ENCODE results near the gene USP36. TPM values are rescaled to one million over a fixed set of nuclear protein-coding genes. Genes with fewer than 3 reads are reported as not detected.

The USP36 gene
- total RNA-seq, 1 donor from 2014 or later, result 21.6 TPM

DNA sequence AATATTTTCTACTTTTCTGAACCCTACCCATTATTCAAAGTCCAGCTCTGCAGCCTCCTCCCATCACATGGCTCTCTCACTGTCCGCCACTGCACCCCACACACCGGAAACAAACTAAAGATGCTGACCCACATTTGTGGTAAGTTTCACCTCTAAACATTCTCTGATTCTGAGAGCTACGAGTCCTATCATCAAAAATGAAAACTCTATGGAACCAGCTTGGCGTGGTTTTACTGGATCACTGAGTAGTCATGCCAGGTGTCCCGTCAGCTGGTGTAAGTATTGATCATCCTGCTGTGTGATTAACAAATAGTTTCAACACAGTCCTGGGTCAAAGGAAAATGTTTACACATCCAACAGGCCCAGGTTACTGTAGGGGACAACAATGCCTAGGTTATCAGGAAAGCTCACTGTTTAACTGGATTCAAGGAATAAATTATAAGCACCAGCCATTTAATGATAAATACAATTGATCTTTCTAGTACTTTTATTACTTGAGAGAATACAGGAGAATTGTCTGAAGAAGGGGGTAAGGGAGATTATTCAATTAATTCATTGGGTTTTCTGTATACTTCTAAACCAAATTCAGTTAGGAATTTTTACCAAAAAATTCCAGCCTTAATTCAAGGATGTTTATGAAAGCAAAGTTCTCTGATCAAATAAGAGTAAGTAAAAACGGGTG, 92.4 kb downstream of the USP36 start:
- no peak for FAIRE-seq
- no peaks in the 10 kb centered on the region for H3K27me3 ChIP-seq (ENCODE audit: control insufficient read depth, insufficient read depth, low read length)
- TF ChIP-seq, protein P1, sequence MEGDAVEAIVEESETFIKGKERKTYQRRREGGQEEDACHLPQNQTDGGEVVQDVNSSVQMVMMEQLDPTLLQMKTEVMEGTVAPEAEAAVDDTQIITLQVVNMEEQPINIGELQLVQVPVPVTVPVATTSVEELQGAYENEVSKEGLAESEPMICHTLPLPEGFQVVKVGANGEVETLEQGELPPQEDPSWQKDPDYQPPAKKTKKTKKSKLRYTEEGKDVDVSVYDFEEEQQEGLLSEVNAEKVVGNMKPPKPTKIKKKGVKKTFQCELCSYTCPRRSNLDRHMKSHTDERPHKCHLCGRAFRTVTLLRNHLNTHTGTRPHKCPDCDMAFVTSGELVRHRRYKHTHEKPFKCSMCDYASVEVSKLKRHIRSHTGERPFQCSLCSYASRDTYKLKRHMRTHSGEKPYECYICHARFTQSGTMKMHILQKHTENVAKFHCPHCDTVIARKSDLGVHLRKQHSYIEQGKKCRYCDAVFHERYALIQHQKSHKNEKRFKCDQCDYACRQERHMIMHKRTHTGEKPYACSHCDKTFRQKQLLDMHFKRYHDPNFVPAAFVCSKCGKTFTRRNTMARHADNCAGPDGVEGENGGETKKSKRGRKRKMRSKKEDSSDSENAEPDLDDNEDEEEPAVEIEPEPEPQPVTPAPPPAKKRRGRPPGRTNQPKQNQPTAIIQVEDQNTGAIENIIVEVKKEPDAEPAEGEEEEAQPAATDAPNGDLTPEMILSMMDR (IDR thresholded peaks at IDR 0.05; ENCODE audit: insufficient read depth, low read length, severe bottlenecking), result no peak
- H3K36me3 ChIP-seq (ENCODE audit: control insufficient read depth, insufficient read depth, low read length), result no peaks in the 10 kb centered on the region
- DNase-seq (ENCODE audit: low read depth), result peak; percentile 57
- no peak overlapping the region for H3K4me3 ChIP-seq (ENCODE audit: low read depth, low read length)

DNA sequence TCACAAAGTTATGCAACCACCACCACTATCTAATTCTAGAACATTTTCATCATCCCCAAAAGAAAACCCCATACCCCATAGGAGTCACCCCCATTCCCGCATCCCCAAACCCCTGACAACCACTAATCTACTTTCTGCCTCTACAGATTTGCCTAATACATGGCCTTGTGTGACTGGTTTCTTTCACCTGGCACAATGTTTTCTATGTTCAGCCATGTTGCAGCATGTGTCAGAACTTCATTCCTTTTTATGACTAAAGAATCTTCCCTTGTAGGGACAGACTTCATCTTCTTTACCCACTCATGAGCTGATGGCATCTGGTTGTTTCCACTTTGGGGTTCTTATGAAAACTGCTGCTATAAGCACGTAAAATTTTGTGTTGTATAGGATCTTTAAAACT, 93.1 kb downstream of the USP36 start:
- no peak overlapping the region for H3K4me3 ChIP-seq (ENCODE audit: low read depth, low read length)
- FAIRE-seq (no peak), DNase-seq (ENCODE audit: low read depth) (peak; percentile 78)
- no peaks in the 10 kb centered on the region for H3K27me3 ChIP-seq (ENCODE audit: control insufficient read depth, insufficient read depth, low read length)
- TF ChIP-seq, protein P1 (IDR thresholded peaks at IDR 0.05; ENCODE audit: insufficient read depth, low read length, severe bottlenecking), result no peak
- H3K36me3 ChIP-seq (ENCODE audit: control insufficient read depth, insufficient read depth, low read length), result no peaks in the 10 kb centered on the region

DNA sequence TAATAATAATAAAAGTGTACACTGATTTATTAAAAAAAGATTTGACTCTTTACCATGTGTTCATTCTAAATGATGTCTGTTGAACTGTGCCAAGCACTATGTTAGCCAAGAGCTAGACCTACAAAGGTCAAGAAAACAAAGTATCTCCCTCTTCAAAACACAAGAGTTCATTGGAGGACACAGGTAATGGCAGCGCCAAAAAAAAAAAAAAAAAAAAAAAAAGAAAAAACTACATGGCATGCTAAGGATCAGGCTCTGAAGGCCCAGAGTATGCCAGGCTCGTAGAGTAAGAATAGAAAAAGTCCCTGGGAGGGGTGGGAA, 93.7 kb downstream of the USP36 start:
- TF ChIP-seq, protein P1 (IDR thresholded peaks at IDR 0.05; ENCODE audit: insufficient read depth, low read length, severe bottlenecking), result no peak
- FAIRE-seq, result no peak
- Histone ChIP-seq H3K4me3 (ENCODE audit: low read depth, low read length) (no peak overlapping the region), H3K36me3 (ENCODE audit: control insufficient read depth, insufficient read depth, low read length) (no peaks in the 10 kb centered on the region), H3K27me3 (ENCODE audit: control insufficient read depth, insufficient read depth, low read length) (no peaks in the 10 kb centered on the region)
- DNase-seq (ENCODE audit: low read depth), result no peak

DNA sequence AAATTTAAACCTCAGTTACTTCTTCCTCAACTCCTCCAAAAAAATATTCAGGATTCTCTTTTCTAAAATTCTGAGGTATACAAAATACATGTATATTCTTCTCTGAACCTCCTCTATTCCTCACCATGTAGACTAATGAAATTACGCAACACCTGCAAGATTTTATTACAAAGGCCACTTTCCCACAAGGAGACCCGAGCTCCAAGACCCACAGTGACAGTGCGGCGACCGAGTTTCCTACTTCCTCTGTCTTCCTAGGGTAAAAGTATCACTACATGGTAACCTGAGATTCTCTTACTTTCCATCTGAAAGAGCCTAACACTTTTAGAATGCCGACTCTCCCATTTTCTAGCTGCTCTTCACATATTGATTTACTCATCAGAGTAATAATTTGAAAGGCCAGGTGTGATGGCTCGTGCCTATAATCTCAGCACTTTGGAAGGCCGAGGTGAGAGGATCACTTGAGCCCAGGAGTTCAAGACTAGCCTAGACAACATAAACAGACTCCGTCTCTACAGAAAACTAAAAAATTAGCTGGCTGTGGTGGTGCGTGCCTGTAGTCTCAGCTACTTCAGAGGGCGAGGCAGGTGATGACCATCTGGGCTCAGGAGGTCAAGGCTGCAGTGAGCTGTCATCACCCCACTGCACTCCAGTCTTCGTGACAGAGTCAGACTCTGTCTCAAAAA, 94.2 kb downstream of the USP36 start:
- TF ChIP-seq, protein P1 (IDR thresholded peaks at IDR 0.05; ENCODE audit: insufficient read depth, low read length, severe bottlenecking), result no peak
- no peaks in the 10 kb centered on the region for H3K36me3 ChIP-seq (ENCODE audit: control insufficient read depth, insufficient read depth, low read length)
- no peak overlapping the region for H3K4me3 ChIP-seq (ENCODE audit: low read depth, low read length)
- no peaks in the 10 kb centered on the region for H3K27me3 ChIP-seq (ENCODE audit: control insufficient read depth, insufficient read depth, low read length)
- FAIRE-seq (no peak), DNase-seq (ENCODE audit: low read depth) (no peak)

Other genes with a start within 250 kb of the USP36 start
- 35.5 and 44.8 TPM in 2 replicates for gene CYTH1, start 58.5 kb downstream of the USP36 start, total RNA-seq
- 0.13 and 0.26 TPM in 2 replicates for gene CEP295NL, start 62.4 kb upstream of the USP36 start, total RNA-seq
- gene TIMP2, start 84.6 kb upstream of the USP36 start, total RNA-seq, result 2.1 and 2.2 TPM in 2 replicates
- 116 and 118 TPM in 2 replicates for gene LGALS3BP, start 139.1 kb upstream of the USP36 start, total RNA-seq
- 60.0 and 114 TPM in 2 replicates for gene CANT1, start 168.9 kb upstream of the USP36 start, total RNA-seq
- 0.13 and 0.79 TPM in 2 replicates for gene C1QTNF1, start 183.4 kb upstream of the USP36 start, total RNA-seq
- gene ENGASE, start 234.0 kb upstream of the USP36 start, total RNA-seq, result 8.1 and 10.5 TPM in 2 replicates